HFFc6 (cell line): ENCODE results near the gene NUF2. TPM values are rescaled to one million over a fixed set of nuclear protein-coding genes. Genes with fewer than 3 reads are reported as not detected.

Experiments
- DNase-seq: peaks from one replicate; pipeline ENCODE4 v3.0.0-alpha.2; 2018
- H3K27ac Mint-ChIP-seq: 2 replicates; pipeline ENCODE4 v1.8.0; 2020; ENCODE audit warnings: mild to moderate bottlenecking, mixed read lengths
- H3K27me3 Mint-ChIP-seq: 2 replicates; pipeline ENCODE4 v1.8.0; 2021; ENCODE audit warnings: mild to moderate bottlenecking, moderate library complexity, mixed read lengths; ENCODE audit not compliant: insufficient read depth
- H3K36me3 Mint-ChIP-seq: 2 replicates; pipeline ENCODE4 v1.8.0; 2021; ENCODE audit warnings: low read depth, mixed read lengths
- H3K4me1 Mint-ChIP-seq: 2 replicates; pipeline ENCODE4 v1.8.0; 2020; ENCODE audit warnings: low read depth, mixed read lengths
- H3K4me3 Mint-ChIP-seq: 2 replicates; pipeline ENCODE4 v1.8.0; 2020; ENCODE audit warnings: mild to moderate bottlenecking, moderate library complexity, mixed read lengths
- H3K9me3 Mint-ChIP-seq: 2 replicates; pipeline ENCODE4 v1.8.0; 2020; ENCODE audit warnings: mild to moderate bottlenecking, mixed read lengths
- CTCF ChIP-seq: fragments of 200-600 bp; sonication (generic); IDR thresholded peaks from 2 replicates; pipeline ENCODE4 v1.5.0; 2021; ENCODE audit warnings: antibody characterized with exemption, mild to moderate bottlenecking
- total RNA-seq, 6 experiments: library from RNA; stranded (reverse); fragmentation: NEBNext Ultra II Directional; extraction: Animal tissue kit (Norgen Biotek cat#: 25700); gene quantifications; 2 replicates in 1 of 6; 3 replicates in 5 of 6; pipeline ENCODE4 v1.2.3, GENCODE V29; 2021

The NUF2 gene
- total RNA-seq, 6 experiments from 2014 or later: 9.8 to 25.7 (median 23.8) TPM

- TF ChIP-seq CTCF: no peak
- no peak for DNase-seq
- Mint-ChIP-seq H3K9me3 (no peaks in the 10 kb centered on the region), H3K4me1 (peaks cover 10% of the 10 kb centered on the region), H3K36me3 (peaks cover 14% of the 10 kb centered on the region), H3K27ac (no peak overlapping the region), H3K4me3 (no peak overlapping the region), H3K27me3 (no peaks in the 10 kb centered on the region; the same call in 1 of the 2 replicates)
Observed at GRCh38 chr1:163298365-163298764, 23.4 kb upstream of the NUF2 start.

DNA sequence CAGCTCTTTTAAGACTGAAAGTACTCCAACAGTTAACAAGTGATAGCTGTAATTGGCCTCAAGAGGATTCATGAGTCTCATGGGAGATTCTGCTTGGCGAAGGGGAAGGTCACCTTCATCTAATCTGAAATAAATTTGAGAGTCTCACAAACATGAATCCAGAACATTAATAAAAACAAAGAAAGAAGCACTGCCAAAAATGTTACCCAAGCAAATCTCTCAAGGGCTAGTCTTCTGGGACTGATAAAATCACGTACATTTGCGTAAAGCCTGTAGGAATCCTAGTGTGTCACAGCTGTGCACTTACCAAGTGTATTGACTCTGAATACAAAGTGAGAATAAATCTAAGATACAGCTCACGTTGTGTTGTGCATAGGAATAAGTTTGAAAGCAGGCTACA is 21.2 kb upstream of the NUF2 start:
- Mint-ChIP-seq H3K4me3 (no peak overlapping the region), H3K27me3 (no peaks in the 10 kb centered on the region), H3K9me3 (no peaks in the 10 kb centered on the region), H3K4me1 (peaks cover 25% of the 10 kb centered on the region), H3K36me3 (peaks cover 20% of the 10 kb centered on the region), H3K27ac (no peak overlapping the region)
- TF ChIP-seq CTCF: no peak
- no peak for DNase-seq

GRCh38 chr1:163303561-163303960 is 18.2 kb upstream of the NUF2 start:
- DNase-seq: no peak
- Mint-ChIP-seq H3K9me3 (no peaks in the 10 kb centered on the region), H3K27ac (no peak overlapping the region), H3K4me1 (peaks cover 45% of the 10 kb centered on the region), H3K27me3 (no peaks in the 10 kb centered on the region), H3K36me3 (peaks cover 26% of the 10 kb centered on the region), H3K4me3 (no peak overlapping the region)
- no peak for TF ChIP-seq CTCF

DNA sequence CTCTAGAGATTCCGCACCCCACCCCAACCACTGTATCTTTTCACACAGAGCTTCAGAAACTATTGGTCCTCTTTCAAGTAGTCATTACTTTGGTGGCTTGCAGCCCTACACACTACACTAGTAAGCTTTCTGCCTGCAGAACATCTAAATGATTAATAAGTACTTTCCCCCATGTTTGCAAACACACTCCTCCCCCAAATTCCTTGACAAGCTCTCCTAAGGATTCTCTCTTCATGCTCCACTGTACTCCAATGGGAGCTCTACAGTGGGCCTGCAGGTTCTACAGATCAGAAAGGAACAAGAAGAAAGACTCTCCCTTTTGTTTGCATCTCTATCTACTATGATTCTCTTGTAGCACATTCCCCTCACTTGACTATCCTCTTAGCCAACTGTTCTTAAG is 16.3 kb upstream of the NUF2 start:
- DNase-seq: no peak
- Mint-ChIP-seq H3K36me3 (peaks cover 37% of the 10 kb centered on the region), H3K27me3 (no peaks in the 10 kb centered on the region), H3K9me3 (no peaks in the 10 kb centered on the region), H3K27ac (peak overlapping the region; percentile 50; the same call in 1 of the 2 replicates), H3K4me3 (no peak overlapping the region), H3K4me1 (peaks cover 60% of the 10 kb centered on the region)
- TF ChIP-seq CTCF: no peak

- Mint-ChIP-seq H3K27me3 (no peaks in the 10 kb centered on the region), H3K36me3 (peaks cover 39% of the 10 kb centered on the region), H3K4me1 (peaks cover 60% of the 10 kb centered on the region), H3K9me3 (no peaks in the 10 kb centered on the region), H3K4me3 (peak overlapping the region; percentile 84), H3K27ac (peak overlapping the region; percentile 95)
- peak; percentile 85 for DNase-seq
- TF ChIP-seq CTCF: no peak
Observed at GRCh38 chr1:163307479-163308171, 14.1 kb upstream of the NUF2 start.
